Right renal pelvis (tissue), 4 donors: ENCODE results near the gene C6orf141. TPM values are rescaled to one million over a fixed set of nuclear protein-coding genes. Genes with fewer than 3 reads are reported as not detected.

Experiments
- DNase-seq, 4 donors: peaks; one replicate each; pipeline ENCODE4 v3.0.0-alpha.2; 2013; ENCODE audit warnings: low read depth in 4 of 4, low spot score in 3 of 4, missing footprints in 1 of 4
- polyA plus RNA-seq, 4 donors: library from polyadenylated mRNA; unstranded; fragments of 120-200 nt; gene quantifications; one replicate each; pipeline ENCODE4 v1.2.1, GENCODE V29; 2013; ENCODE audit not compliant: insufficient read length in 4 of 4

Gene C6orf141
- polyA plus RNA-seq, 4 donors: 0.53 to 0.90 (median 0.66) TPM

DNA sequence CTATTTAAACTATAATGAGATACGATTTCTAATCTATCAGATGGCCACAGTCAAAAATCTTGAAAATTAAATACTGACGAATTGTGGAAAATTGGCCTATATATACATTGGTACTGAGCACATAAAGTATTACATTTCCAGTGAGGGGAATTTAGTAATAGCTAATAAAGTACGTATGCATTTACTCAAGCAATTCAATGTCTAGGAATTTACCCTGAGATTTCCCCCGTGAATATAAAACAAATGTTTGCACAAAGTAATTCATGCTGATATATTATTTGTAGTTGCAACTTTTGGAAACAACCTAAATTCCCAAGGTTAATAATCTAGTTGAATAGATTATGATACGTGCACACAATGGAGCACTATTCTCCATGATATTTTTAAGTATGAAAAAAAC is 14.7 kb upstream of the C6orf141 start:
- no peak for DNase-seq

- DNase-seq: no peak
Measured at GRCh38 chr6:49539102-49539501, 11.4 kb upstream of the C6orf141 start.

DNA sequence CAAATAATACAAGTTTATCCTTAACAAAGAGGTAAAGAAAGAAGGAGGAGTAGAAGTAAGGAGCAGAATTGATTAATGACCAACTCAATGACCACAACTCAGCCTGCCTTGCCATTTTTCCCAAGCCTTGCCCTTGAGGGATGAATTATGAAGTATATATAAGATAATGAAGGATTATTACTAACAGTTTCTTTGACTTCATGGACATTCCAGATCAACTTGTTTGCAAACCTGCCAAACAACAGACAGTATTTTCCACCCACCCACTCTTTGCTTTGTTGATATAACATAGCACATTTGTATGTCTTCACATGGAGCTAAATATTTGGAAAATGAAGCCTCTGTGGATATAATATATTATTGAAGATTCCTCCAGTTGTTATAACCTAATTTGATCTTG is 9.9 kb upstream of the C6orf141 start:
- DNase-seq: no peak

- DNase-seq: no peak
Measured at GRCh38 chr6:49541210-49541724, 9.2 kb upstream of the C6orf141 start.

- no peak for DNase-seq
Measured at GRCh38 chr6:49541936-49542335, 8.5 kb upstream of the C6orf141 start.

DNA sequence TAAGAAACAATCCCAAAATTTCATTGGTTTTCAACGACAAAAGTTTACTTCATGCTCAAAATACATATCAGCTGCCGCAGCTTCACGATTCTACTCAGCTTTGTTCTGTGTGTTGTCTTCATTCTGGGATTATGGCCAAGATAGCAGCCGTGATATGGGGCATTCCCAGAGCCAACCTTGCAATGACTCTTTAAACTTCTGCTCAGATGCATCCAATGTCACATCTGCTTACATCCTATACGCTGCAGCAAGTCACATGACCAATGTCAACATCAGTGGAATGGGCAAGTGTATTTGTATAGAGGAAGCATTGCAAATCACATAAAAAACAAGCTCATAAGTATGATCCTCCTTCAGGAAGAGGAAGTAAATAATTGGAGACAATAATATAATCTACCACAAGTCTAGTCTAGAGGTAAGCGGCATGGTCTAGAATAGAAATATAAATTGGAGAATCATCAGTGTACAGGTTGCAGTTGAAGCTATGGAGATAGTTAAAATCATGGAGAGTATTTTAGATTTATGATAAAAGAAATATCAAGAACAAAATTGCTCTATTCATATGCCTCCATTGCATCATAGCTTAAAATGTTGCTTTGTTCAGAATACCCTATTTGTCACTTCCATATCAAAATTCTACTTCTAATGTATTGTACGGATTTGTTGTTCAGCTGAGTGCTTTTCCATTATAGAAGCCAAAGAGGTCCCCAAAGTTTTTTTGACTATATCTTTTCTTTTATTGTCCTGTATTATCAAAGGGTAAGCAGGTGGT is 7.2 kb upstream of the C6orf141 start:
- DNase-seq: no peak

DNA sequence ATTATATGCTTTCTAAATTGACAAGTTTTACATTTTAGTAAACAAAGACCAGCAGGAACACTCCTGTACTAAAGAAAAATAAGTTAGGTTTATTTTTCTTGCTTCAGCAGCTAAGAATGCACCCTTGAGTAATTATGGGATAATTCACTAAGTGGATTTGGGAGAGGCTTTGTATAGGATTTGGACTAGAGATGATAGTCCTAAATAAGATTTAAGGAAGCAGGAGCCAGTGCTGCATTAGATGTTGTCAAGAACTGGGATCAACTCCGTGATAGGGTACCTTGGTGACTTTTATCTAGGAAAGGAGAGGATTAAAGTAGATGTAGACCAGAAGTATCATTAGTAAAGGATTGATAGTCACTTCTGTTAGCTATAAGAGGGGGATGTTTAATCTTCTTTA is 4.1 kb upstream of the C6orf141 start:
- DNase-seq: no peak

DNA sequence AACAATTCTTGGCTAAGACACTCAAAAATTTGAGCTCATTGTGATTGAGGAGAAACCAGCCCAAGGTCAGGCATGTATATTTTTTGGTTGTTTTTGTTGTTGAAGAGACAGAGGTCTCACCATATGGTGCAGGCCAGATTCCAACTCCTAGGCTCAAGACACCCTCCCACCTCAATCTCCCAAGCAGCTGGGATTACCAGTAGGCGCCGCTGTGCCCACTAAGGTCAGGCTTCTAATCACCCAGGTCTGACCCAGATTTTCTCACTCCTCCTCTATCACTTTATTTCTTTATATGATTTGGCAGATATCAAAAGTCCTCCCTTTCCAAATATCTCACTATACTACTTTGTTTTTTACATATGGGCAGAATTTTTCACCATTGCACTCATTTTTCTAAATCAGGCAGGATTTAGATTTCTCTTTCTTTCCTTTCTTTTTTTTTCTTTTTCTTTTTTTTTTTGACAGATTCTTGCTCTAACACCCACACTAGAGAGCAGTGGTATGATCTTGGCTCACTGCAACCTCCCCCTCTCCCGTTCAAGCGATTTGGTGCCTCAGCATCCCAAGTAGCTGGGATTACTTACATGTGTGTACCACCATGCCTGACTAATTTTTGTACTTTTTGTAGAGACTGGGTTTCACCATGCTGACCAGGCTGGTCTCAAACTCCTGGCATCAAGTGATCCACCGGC is 1.7 kb upstream of the C6orf141 start:
- DNase-seq: no peak

- DNase-seq: no peak
Measured at GRCh38 chr6:49549691-49550491, 577 bp upstream of the C6orf141 start.

DNA sequence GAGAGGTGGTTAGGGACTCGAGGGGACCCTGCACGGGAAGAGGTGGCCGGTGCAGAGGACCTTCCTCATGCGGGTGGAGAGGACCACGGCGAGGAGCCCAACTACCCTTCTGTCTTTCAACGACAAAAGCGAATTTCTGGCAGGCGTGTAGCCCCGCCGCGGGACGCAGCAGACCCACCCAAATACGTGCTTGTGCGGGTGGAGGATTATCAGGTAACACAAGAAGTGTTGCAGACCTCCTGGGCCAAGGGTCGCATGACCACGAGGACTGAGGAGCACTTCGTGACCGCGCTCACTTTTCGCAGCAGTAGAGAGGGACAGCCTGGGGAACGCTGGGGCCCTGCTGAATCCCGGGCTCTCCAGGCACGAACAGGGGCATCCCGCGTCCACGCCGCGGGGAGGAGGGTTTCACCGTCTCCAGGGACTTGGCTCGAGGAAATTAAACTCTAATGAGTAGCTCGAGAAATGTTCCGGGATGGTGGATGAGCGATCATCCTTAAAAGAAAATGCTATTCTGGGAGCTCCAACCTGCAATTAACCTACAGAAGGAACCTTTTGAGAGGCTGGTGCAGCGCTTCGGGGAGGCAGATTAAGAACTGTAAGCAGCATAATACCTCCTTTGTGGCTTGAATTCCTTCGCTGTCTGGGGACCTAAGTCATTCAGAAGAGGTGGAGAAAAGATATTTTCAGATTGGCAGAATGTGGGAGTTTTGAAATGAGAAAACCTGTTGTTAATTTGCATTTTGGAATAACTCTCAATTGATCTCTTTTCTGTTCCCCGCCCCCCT is 804 bp downstream of the C6orf141 start:
- peak in 1 of 4 donors; percentile 7 for DNase-seq

DNA sequence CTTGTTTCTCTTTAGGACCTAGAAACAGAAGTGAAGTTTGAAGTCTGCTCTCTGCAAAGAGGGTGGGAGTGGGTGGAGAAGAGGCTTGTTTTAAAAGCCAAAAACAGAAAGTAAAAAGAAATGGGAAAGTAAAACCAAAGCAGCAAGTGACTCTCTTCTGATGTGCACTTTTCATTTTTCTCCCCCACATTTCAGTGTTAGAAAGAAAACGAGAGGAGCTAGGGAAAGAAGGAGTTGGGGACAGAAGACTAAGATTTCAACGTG is 1.3 kb downstream of the C6orf141 start:
- no peak for DNase-seq

- no peak for DNase-seq
Measured at GRCh38 chr6:49552596-49552995, 2.1 kb downstream of the C6orf141 start.

DNA sequence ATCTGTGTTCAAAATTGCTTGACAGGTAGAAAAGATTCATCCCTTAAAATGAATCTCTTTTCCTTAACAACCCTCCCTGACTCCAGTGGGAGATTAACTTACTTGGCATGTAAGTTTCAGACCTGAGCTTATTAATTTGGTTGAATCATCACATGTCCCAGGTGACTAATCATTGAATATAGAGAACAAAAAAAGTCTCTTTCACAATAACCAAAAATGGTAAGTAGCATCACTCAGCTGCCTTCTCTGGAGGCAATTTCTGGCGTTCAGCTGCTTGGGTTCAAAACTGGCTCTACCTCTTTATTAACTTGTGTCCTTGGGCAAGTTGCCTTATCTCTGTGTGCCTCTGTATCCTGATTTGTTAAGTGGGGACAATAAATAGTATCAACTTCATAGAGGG is 2.9 kb downstream of the C6orf141 start:
- DNase-seq: no peak

- DNase-seq: no peak
Measured at GRCh38 chr6:49555951-49556350, 5.5 kb downstream of the C6orf141 start.

DNA sequence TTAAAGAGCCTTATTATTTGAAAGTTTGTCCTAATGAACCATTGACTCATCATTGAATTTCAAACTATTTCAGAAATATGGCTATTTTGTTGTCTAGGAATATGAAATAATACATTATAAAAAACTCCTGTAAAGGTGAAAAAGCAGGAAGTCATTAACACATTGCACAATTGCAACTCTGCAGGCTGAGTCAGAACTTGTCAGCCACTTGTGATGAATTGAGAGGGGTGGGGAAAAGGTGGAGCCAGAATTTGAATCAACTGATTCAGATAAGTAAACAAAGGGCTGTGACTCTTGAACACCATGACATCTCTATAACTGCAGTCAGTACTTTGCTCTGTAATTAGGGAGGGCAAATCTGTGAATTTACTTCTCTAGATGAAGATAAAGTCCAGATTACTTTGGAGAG is 6.0 kb downstream of the C6orf141 start:
- DNase-seq: no peak

- no peak for DNase-seq
Measured at GRCh38 chr6:49557177-49557576, 6.7 kb downstream of the C6orf141 start.

- DNase-seq: no peak
Measured at GRCh38 chr6:49558238-49558637, 7.8 kb downstream of the C6orf141 start.

DNA sequence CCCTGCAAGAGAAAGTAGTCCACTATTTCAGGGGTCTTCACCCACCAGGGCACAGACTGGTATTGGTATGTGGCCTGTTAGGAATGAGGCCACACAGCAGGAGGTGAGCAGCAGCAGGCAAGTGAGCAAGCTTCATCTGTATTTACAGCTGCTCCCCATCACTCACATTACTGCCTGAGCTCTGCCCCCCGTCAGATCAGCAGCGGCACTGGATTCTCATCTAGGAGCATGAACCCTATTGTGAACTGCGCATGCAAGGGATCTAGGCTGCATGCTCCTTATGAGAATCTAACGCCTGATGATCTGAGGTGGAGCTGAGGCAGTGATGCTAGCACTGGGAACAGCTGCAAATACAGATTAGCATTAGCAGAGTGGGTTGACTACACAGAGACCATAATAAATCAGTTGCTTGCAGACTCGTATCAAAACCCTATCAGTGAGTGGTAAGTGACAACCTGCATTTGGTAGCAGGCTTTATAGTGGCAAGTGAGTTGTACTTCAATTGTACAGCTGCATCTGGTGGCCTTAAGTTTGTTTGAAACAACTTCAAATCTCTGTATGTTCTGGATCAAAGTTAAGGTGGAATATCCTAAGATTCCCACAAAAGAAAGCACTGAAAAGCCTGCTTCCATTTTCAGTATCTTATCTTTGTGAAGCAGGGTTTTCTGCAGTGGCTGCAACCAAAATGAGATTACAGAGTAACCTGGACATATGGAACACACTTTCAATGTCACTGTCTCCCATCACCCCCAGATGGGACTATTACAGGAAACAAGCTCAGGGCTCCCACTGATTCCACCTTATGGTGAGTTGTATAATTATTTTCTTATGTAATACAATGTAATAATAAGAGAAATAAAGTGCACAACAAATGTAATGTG is 12.8 kb downstream of the C6orf141 start:
- no peak for DNase-seq

DNA sequence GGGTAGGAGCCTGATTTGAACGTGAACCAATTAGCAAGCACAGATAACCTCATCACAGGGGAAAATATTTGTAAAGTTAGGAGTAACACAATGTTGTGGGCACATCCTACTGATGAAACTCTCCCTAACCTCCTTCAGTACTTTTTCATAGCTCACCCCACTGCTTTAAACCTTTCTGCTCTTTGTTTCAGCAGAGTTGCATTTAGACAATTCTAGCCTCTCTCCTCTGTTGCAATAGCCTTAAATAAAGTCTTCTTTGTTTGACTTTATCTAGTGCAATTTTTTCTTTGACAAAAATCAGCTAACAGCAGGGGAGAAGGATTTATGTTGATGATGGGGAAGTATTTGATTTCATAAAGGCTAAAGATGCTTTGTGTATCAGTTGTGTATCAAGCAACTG is 14.1 kb downstream of the C6orf141 start:
- DNase-seq: no peak

- no peak for DNase-seq
Measured at GRCh38 chr6:49565261-49565660, 14.8 kb downstream of the C6orf141 start.
